OCI-LY3 (cell line): ENCODE measurements around the gene MFSD6.

Experiments used
- H2AFZ ChIP-seq: fragments of 200-600, 300-600 bp; shearing (Covaris generic); 2 replicates; pipeline ENCODE4 v1.6.0; 2014; ENCODE audit warnings: antibody characterized with exemption, low read depth, low read length
- H3K27ac ChIP-seq: fragments of 200-600, 300-600 bp; sonication (generic); 2 replicates; pipeline ENCODE4 v1.5.1; 2014; ENCODE audit warnings: mild to moderate bottlenecking, low read length, moderate library complexity, mixed read lengths
- H3K27me3 ChIP-seq: fragments of 200-600, 300-600 bp; sonication (generic); 2 replicates; pipeline ENCODE4 v1.6.1; 2014; ENCODE audit warnings: low read depth, low read length, mixed read lengths
- H3K36me3 ChIP-seq: fragments of 200-600, 300-600 bp; sonication (generic); replicated peaks from 2 replicates; pipeline ENCODE3; 2014; ENCODE audit warnings: low read depth, low read length, mixed read lengths
- H3K4me1 ChIP-seq: fragments of 300-600, 200-600 bp; sonication (generic); 2 replicates; pipeline ENCODE4 v1.6.1; 2014; ENCODE audit warnings: low read length, mixed read lengths
- H3K4me2 ChIP-seq: fragments of 200-600, 300-600 bp; sonication (generic); 2 replicates; pipeline ENCODE4 v1.6.1; 2014; ENCODE audit warnings: low read length, mixed read lengths
- H3K4me3 ChIP-seq: fragments of 300-600, 200-600 bp; sonication (generic); 2 replicates; pipeline ENCODE4 v1.5.1; 2014; ENCODE audit warnings: antibody characterized with exemption, mild to moderate bottlenecking, low read length, moderate library complexity
- H3K79me2 ChIP-seq: fragments of 300-600, 200-600 bp; shearing (Covaris generic); 2 replicates; pipeline ENCODE4 v1.6.1; 2014; ENCODE audit warnings: mild to moderate bottlenecking, low read length, mixed read lengths
- H3K9ac ChIP-seq: fragments of 300-600, 200-600 bp; shearing (Covaris generic); 2 replicates; pipeline ENCODE4 v1.6.0; 2014; ENCODE audit warnings: mild to moderate bottlenecking, low read length, moderate library complexity
- H3K9me3 ChIP-seq: fragments of 200-600, 300-600 bp; shearing (Covaris generic); 2 replicates; pipeline ENCODE4 v1.6.1; 2014; ENCODE audit warnings: low read length, mixed read lengths; ENCODE audit not compliant: insufficient read depth
- H4K20me1 ChIP-seq: fragments of 200-600, 300-600 bp; sonication (generic); 2 replicates; pipeline ENCODE4 v1.6.1; 2016; ENCODE audit warnings: low read length, mixed read lengths; ENCODE audit not compliant: insufficient read depth
- CTCF ChIP-seq: fragments of 200-600, 300-600 bp; sonication (generic); IDR thresholded peaks from 2 replicates; pipeline ENCODE4 v1.5.1; 2014; ENCODE audit warnings: antibody characterized with exemption, low read length, low read depth
- EZH2phosphoT487 ChIP-seq: fragments of 200-600 bp; shearing (Covaris generic); IDR thresholded peaks from 2 replicates; pipeline ENCODE4 v1.6.1; 2018; ENCODE audit warnings: antibody characterized with exemption, mixed run types, low read depth

The MFSD6 gene

GRCh38 chr2:190449925-190450324, 41.8 kb downstream of the MFSD6 start:
- H3K4me1 ChIP-seq = peaks cover 5% of the 10 kb centered on the region
- TF ChIP-seq CTCF = no peak
- TF ChIP-seq EZH2phosphoT487 = no peak
- no peaks in the 10 kb centered on the region for H3K9me3 ChIP-seq
- H3K27ac ChIP-seq = no peak overlapping the region
- H3K79me2 ChIP-seq = no peaks in the 10 kb centered on the region
- no peak overlapping the region for H2AFZ ChIP-seq
- no peaks in the 10 kb centered on the region for H4K20me1 ChIP-seq
- H3K36me3 ChIP-seq = no peaks in the 10 kb centered on the region
- H3K27me3 ChIP-seq = no peaks in the 10 kb centered on the region
- H3K4me2 ChIP-seq = no peak overlapping the region
- no peak overlapping the region for H3K9ac ChIP-seq
- H3K4me3 ChIP-seq = no peak overlapping the region

- Histone ChIP-seq H3K27me3 (no peaks in the 10 kb centered on the region), H3K4me2 (no peak overlapping the region), H3K4me3 (no peak overlapping the region), H2AFZ (no peak overlapping the region), H3K9me3 (no peaks in the 10 kb centered on the region), H3K27ac (no peak overlapping the region), H3K36me3 (no peaks in the 10 kb centered on the region), H3K79me2 (no peaks in the 10 kb centered on the region), H4K20me1 (no peaks in the 10 kb centered on the region), H3K4me1 (peaks cover 7% of the 10 kb centered on the region), H3K9ac (no peak overlapping the region)
- TF ChIP-seq EZH2phosphoT487 = no peak
- no peak for TF ChIP-seq CTCF
These were observed 42.2 kb downstream of the MFSD6 start for GRCh38 chr2:190450363-190450762.

GRCh38 chr2:190451561-190452176, 43.5 kb downstream of the MFSD6 start:
- H3K27me3 ChIP-seq = no peaks in the 10 kb centered on the region
- no peak overlapping the region for H3K9ac ChIP-seq
- no peak overlapping the region for H2AFZ ChIP-seq
- no peaks in the 10 kb centered on the region for H3K79me2 ChIP-seq
- no peak overlapping the region for H3K4me3 ChIP-seq
- TF ChIP-seq EZH2phosphoT487 (no peak), CTCF (no peak)
- H3K9me3 ChIP-seq = no peaks in the 10 kb centered on the region
- no peaks in the 10 kb centered on the region for H4K20me1 ChIP-seq
- no peak overlapping the region for H3K27ac ChIP-seq
- H3K4me2 ChIP-seq = no peak overlapping the region
- peaks cover 11% of the 10 kb centered on the region for H3K4me1 ChIP-seq
- H3K36me3 ChIP-seq = no peaks in the 10 kb centered on the region

- H3K27ac ChIP-seq = no peak overlapping the region
- H3K36me3 ChIP-seq = no peaks in the 10 kb centered on the region
- H3K4me3 ChIP-seq = no peak overlapping the region
- H3K9ac ChIP-seq = no peak overlapping the region
- H2AFZ ChIP-seq = no peak overlapping the region
- TF ChIP-seq CTCF (no peak), EZH2phosphoT487 (no peak)
- no peaks in the 10 kb centered on the region for H4K20me1 ChIP-seq
- H3K9me3 ChIP-seq = no peaks in the 10 kb centered on the region
- no peaks in the 10 kb centered on the region for H3K79me2 ChIP-seq
- H3K4me1 ChIP-seq = peaks cover 11% of the 10 kb centered on the region
- H3K27me3 ChIP-seq = no peaks in the 10 kb centered on the region
- H3K4me2 ChIP-seq = no peak overlapping the region
These were observed 44.3 kb downstream of the MFSD6 start for GRCh38 chr2:190452433-190452832.
